ENCODE measurements around the gene ARFGAP1.

The ARFGAP1 gene

DNA sequence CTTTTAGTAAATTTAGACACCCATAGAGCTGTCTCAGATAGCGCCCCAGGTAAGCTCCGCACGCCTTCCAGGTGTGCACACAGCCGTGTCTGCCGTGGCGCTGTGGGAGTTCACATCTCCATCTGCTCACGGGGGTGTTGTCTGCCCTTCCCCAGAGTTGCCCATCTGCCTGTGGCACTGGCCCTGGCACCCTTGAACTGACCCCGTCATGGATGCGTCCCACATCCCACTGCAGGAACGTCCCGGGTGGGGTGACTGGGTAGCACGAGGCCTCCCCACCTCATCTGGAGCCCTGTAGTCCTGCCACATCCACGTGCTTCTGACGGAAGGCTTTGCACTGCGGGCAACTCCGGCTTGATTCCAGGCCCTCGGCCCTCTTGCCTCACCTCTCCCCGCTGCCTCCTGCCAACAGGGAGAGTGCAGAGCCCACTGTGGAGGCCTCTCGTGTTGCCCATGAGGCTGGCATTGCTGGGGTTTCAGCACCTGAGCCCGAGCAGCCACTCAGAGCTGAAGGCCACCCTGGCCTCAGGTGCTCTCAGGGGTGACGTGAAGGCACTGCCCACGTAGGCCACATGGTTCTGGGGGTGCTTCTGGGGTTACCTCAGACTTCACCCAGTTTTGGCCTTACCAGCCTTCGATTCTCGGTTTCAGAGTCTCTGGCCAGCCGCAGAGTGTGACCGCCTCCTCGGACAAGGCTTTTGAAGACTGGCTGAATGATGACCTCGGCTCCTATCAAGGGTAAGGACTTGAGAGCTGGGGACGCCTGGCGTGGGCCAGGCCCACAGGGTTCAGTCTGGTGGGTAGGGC is 5.1 kb downstream of the ARFGAP1 start:
- Histone ChIP-seq H3K27ac (ENCODE audit: low read length) (no peak overlapping the region), H3K4me2 (ENCODE audit: insufficient read depth, low read length) (no peak overlapping the region), H3K9ac (ENCODE audit: low read depth, low read length) (no peak overlapping the region), H3K79me2 (ENCODE audit: insufficient read depth, low read length) (peaks cover 51% of the 10 kb centered on the region), H3K36me3 (ENCODE audit: insufficient read depth, low read length) (peaks cover 75% of the 10 kb centered on the region), H4K20me1 (ENCODE audit: insufficient read depth, low read length) (peaks cover 56% of the 10 kb centered on the region), H3K9me3 (ENCODE audit: insufficient read depth, low read length, severe bottlenecking) (no peaks in the 10 kb centered on the region), H2AFZ (ENCODE audit: low read depth, low read length) (no peak overlapping the region), H3K27me3 (ENCODE audit: insufficient read depth, low read length, poor library complexity) (no peaks in the 10 kb centered on the region), H3K4me1 (ENCODE audit: insufficient read depth, low read length) (peaks cover 25% of the 10 kb centered on the region), H3K4me3 (ENCODE audit: low read depth in 1 of 2, low read length in 2 of 2) (no peak overlapping the region)
- DNase-seq (no peak), ATAC-seq (ENCODE audit: insufficient read depth, low read depth) (no peak)
- TF ChIP-seq, protein P1, sequence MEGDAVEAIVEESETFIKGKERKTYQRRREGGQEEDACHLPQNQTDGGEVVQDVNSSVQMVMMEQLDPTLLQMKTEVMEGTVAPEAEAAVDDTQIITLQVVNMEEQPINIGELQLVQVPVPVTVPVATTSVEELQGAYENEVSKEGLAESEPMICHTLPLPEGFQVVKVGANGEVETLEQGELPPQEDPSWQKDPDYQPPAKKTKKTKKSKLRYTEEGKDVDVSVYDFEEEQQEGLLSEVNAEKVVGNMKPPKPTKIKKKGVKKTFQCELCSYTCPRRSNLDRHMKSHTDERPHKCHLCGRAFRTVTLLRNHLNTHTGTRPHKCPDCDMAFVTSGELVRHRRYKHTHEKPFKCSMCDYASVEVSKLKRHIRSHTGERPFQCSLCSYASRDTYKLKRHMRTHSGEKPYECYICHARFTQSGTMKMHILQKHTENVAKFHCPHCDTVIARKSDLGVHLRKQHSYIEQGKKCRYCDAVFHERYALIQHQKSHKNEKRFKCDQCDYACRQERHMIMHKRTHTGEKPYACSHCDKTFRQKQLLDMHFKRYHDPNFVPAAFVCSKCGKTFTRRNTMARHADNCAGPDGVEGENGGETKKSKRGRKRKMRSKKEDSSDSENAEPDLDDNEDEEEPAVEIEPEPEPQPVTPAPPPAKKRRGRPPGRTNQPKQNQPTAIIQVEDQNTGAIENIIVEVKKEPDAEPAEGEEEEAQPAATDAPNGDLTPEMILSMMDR (IDR thresholded peaks at IDR 0.05; ENCODE audit: borderline replicate concordance, extremely low read depth, low read length, poor library complexity, severe bottlenecking) = no peak
- TF ChIP-seq EZH2 (IDR thresholded peaks at IDR 0.05; ENCODE audit: borderline replicate concordance, low read depth, low read length, severe bottlenecking) = no peak

DNA sequence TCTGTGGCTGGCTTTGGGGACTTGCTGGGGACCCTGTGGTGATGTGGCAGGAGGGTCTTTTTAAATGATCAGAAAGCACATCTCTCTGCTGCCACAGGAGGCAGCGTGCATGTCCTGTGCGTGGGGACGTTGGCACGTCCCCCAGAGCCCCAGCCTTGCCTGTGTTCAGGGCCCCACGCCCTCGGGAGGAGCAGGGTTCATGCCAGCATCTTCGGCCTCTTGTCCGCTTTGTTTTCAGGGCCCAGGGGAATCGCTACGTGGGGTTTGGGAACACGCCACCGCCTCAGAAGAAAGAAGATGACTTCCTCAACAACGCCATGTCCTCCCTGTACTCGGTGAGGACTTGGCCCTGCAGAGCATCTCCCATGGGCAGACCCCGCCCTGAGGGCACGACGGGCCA is 6.0 kb downstream of the ARFGAP1 start:
- Histone ChIP-seq H3K27me3 (ENCODE audit: insufficient read depth, low read length, poor library complexity) (no peaks in the 10 kb centered on the region), H3K9ac (ENCODE audit: low read depth, low read length) (no peak overlapping the region), H3K4me2 (ENCODE audit: insufficient read depth, low read length) (no peak overlapping the region), H3K36me3 (ENCODE audit: insufficient read depth, low read length) (peaks cover 85% of the 10 kb centered on the region), H3K79me2 (ENCODE audit: insufficient read depth, low read length) (peaks cover 41% of the 10 kb centered on the region), H3K9me3 (ENCODE audit: insufficient read depth, low read length, severe bottlenecking) (no peaks in the 10 kb centered on the region), H2AFZ (ENCODE audit: low read depth, low read length) (no peak overlapping the region), H3K27ac (ENCODE audit: low read length) (no peak overlapping the region), H3K4me1 (ENCODE audit: insufficient read depth, low read length) (peaks cover 27% of the 10 kb centered on the region), H3K4me3 (ENCODE audit: low read depth in 1 of 2, low read length in 2 of 2) (no peak overlapping the region), H4K20me1 (ENCODE audit: insufficient read depth, low read length) (peaks cover 49% of the 10 kb centered on the region)
- ATAC-seq (ENCODE audit: insufficient read depth, low read depth) (no peak), DNase-seq (no peak)
- TF ChIP-seq, protein P1 (IDR thresholded peaks at IDR 0.05; ENCODE audit: borderline replicate concordance, extremely low read depth, low read length, poor library complexity, severe bottlenecking) = peak; percentile 25
- TF ChIP-seq EZH2 (IDR thresholded peaks at IDR 0.05; ENCODE audit: borderline replicate concordance, low read depth, low read length, severe bottlenecking) = no peak

DNA sequence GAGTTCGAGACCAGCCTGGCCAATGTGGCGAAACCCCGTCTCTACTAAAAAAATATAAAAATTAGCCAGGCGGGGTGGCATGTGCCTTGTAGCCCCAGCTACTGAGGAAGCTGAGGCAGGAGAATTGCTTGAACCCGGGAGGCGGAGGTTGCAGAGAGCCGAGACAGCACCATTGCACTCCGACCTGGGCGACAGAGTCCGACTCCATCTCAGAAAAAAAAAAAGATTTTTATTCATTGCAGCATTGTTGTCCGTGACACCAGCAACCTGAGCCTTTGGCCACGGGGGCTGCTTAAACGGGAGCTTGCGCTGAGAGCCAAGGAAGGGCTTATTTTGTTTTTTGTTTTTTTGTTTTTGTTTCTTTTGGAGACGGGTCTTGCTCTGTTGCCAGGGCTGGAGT is 7.3 kb downstream of the ARFGAP1 start:
- ATAC-seq (ENCODE audit: insufficient read depth, low read depth) = no peak
- Histone ChIP-seq H3K27me3 (ENCODE audit: insufficient read depth, low read length, poor library complexity) (no peaks in the 10 kb centered on the region), H3K36me3 (ENCODE audit: insufficient read depth, low read length) (peaks cover 92% of the 10 kb centered on the region), H3K9me3 (ENCODE audit: insufficient read depth, low read length, severe bottlenecking) (no peaks in the 10 kb centered on the region), H3K4me3 (ENCODE audit: low read depth in 1 of 2, low read length in 2 of 2) (no peak overlapping the region), H3K9ac (ENCODE audit: low read depth, low read length) (no peak overlapping the region), H4K20me1 (ENCODE audit: insufficient read depth, low read length) (peaks cover 38% of the 10 kb centered on the region), H3K4me2 (ENCODE audit: insufficient read depth, low read length) (no peak overlapping the region), H3K27ac (ENCODE audit: low read length) (no peak overlapping the region), H3K79me2 (ENCODE audit: insufficient read depth, low read length) (peaks cover 35% of the 10 kb centered on the region), H2AFZ (ENCODE audit: low read depth, low read length) (no peak overlapping the region), H3K4me1 (ENCODE audit: insufficient read depth, low read length) (peaks cover 28% of the 10 kb centered on the region)
- DNase-seq = no peak
- TF ChIP-seq EZH2 (IDR thresholded peaks at IDR 0.05; ENCODE audit: borderline replicate concordance, low read depth, low read length, severe bottlenecking) = no peak
- TF ChIP-seq, protein P1 (IDR thresholded peaks at IDR 0.05; ENCODE audit: borderline replicate concordance, extremely low read depth, low read length, poor library complexity, severe bottlenecking) = no peak

Measured in DND-41 (cell line).